ENCODE results near the gene ARCN1.

DNA sequence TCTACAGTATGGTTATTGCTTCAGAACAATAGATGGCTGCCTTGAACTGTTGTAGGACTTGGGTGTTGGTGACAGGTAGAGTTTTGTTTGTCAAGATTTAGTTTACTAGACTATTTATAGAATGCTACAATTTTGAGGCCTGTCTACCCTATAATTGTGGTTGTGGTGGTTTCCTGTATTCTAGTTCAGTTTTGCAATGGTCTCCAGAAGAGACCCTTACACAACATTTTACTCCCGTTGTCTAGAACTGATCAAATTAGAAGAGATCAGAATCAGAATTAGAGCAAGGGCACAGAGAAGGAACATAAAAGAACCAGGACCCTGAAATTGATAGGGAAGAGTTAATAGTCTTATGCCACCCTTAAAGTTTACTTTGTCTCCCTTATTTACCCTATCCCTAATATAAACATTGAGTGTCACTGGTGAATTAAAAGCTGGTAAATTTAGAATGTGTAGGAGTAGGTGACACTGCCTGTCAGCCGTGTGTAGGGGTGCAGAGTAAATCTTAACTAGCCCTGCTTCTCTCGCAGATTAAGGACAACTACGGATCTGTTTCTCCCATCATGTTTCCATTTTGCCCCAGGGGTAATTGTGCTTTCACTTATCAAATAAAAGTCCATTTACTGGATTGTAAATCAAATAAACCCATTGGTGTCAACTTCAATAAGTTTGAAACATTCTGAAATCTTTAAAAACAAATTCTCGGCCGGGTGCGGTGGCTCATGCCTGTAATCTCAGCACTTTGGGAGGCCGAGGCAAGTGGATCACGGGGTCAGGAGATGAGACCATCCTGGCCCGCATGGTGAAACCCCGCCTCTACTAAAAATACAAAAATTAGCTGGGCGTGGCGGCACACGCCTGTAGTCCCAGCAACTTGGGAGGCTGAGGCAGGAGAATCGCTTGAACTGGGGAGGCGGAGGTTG lies 24.3 kb downstream of the ARCN1 start:
- TF ChIP-seq CTCF (IDR thresholded peaks at IDR 0.05; ENCODE audit: insufficient read depth, low read length) (no peak), POLR2AphosphoS5 (IDR thresholded peaks at IDR 0.05; ENCODE audit: low read depth) (no peak)

All from HL-60 (cell line).